Stimulated activated naive CD8-positive, alpha-beta T cell treated with anti-CD3 and anti-CD28 coated beads, Interleukin-15, amount 100 ng/mL, for 72 hours (primary cell): ENCODE results near the gene CMTM3.
"Not testable (repeated sequence)": the region's sequence is repeated elsewhere in the genome, so short reads cannot be mapped to it uniquely, and the experiment has no call there.

ENCODE experiments used
- ATAC-seq: fragments of 150-1000 bp; cut with Tn5 transposase; 2 replicates; pipeline ENCODE4 v1.10.0; 2021; ENCODE audit warnings: mild to moderate bottlenecking, moderate library complexity
- DNase-seq, 2 donors: peaks; one replicate each; pipeline ENCODE4 v3.0.0; 2021 to 2022
- H3K27ac Mint-ChIP-seq, 2 donors: one replicate each; pipeline ENCODE4 v1.8.0; 2022; ENCODE audit warnings: mild to moderate bottlenecking in 2 of 2, mixed read lengths in 2 of 2, moderate library complexity in 2 of 2
- H3K27me3 Mint-ChIP-seq: one replicate; pipeline ENCODE4 v1.8.0; 2022; ENCODE audit warnings: mixed read lengths
- H3K4me1 Mint-ChIP-seq: one replicate; pipeline ENCODE4 v1.8.0; 2022; ENCODE audit warnings: mild to moderate bottlenecking, mixed read lengths
- H3K4me3 Mint-ChIP-seq, 2 donors: one replicate each; pipeline ENCODE4 v1.8.0; 2022; ENCODE audit warnings: mild to moderate bottlenecking in 2 of 2, mixed read lengths in 2 of 2, moderate library complexity in 1 of 2
- H3K9me3 Mint-ChIP-seq, 2 donors: one replicate each; pipeline ENCODE4 v1.8.0; 2022; ENCODE audit warnings: mixed read lengths in 2 of 2

Gene CMTM3

GRCh38 chr16:66604376-66605176 is at the start of gene CMTM3:
CMTM3 (plus strand) TSS chr16:66604704; CDS start chr16:66604806, 102 bp downstream.
- Mint-ChIP-seq H3K4me1 (peaks cover 61% of the 10 kb centered on the region), H3K4me3 (peak within 1 kb of the TSS; percentile 86 to 88)

GRCh38 chr16:66560107-66560506 is 44.4 kb upstream of the CMTM3 start:
- DNase-seq: no peak
- Mint-ChIP-seq H3K9me3 (no peaks in the 10 kb centered on the region), H3K4me3 (no peak overlapping the region), H3K27me3 (no peaks in the 10 kb centered on the region), H3K4me1 (peaks cover 68% of the 10 kb centered on the region), H3K27ac (peak overlapping the region in 1 of 2 donors; percentile 0)
- no peak for ATAC-seq

More at GRCh38 chr16:66604376-66605176, at the start of gene CMTM3:
- ATAC-seq (peak; percentile 75), DNase-seq (peak; percentile 82 to 88)
- peaks cover 8 to 11% of the 10 kb centered on the region in 2 donors for H3K9me3 Mint-ChIP-seq
- no peaks in the 10 kb centered on the region for H3K27me3 Mint-ChIP-seq
- H3K27ac Mint-ChIP-seq: peak within 1 kb of the TSS; percentile 88 to 96

GRCh38 chr16:66561381-66562080 is 43.0 kb upstream of the CMTM3 start:
- peak overlapping the region in 1 of 2 donors; percentile 1 for H3K27ac Mint-ChIP-seq

GRCh38 chr16:66562409-66562808 is 42.1 kb upstream of the CMTM3 start:
- Mint-ChIP-seq H3K4me3 (no peak overlapping the region), H3K4me1 (peaks cover 59% of the 10 kb centered on the region)
- no peak for DNase-seq

More at GRCh38 chr16:66561381-66562080, 43.0 kb upstream of the CMTM3 start:
- DNase-seq (no peak), ATAC-seq (no peak)
- H3K27me3 Mint-ChIP-seq: no peaks in the 10 kb centered on the region
- H3K4me1 Mint-ChIP-seq: peaks cover 60% of the 10 kb centered on the region
- no peaks in the 10 kb centered on the region for H3K9me3 Mint-ChIP-seq
- H3K4me3 Mint-ChIP-seq: no peak overlapping the region

GRCh38 chr16:66562986-66563385 is 41.5 kb upstream of the CMTM3 start:
- no peak overlapping the region for H3K4me3 Mint-ChIP-seq
- ATAC-seq: no peak
- no peaks in the 10 kb centered on the region for H3K9me3 Mint-ChIP-seq
- H3K27me3 Mint-ChIP-seq: no peaks in the 10 kb centered on the region
- no peak overlapping the region for H3K27ac Mint-ChIP-seq
- no peak for DNase-seq
- H3K4me1 Mint-ChIP-seq: peaks cover 61% of the 10 kb centered on the region

More at GRCh38 chr16:66562409-66562808, 42.1 kb upstream of the CMTM3 start:
- Mint-ChIP-seq H3K9me3 (no peaks in the 10 kb centered on the region), H3K27ac (no peak overlapping the region), H3K27me3 (no peaks in the 10 kb centered on the region)
- no peak for ATAC-seq

GRCh38 chr16:66563574-66564334 is 40.8 kb upstream of the CMTM3 start:
- H3K9me3 Mint-ChIP-seq: no peaks in the 10 kb centered on the region
- H3K4me3 Mint-ChIP-seq: peak overlapping the region in 1 of 2 donors; percentile 0
- peaks cover 63% of the 10 kb centered on the region for H3K4me1 Mint-ChIP-seq
- H3K27ac Mint-ChIP-seq: peak overlapping the region in 1 of 2 donors; percentile 42
- no peaks in the 10 kb centered on the region for H3K27me3 Mint-ChIP-seq
- DNase-seq (no peak), ATAC-seq (peak; percentile 92)

- H3K27me3 Mint-ChIP-seq: no peaks in the 10 kb centered on the region
- no peak for DNase-seq
- H3K9me3 Mint-ChIP-seq: no peaks in the 10 kb centered on the region
- no peak for ATAC-seq
- peaks cover 42% of the 10 kb centered on the region for H3K4me1 Mint-ChIP-seq
- H3K27ac Mint-ChIP-seq: no peak within 1 kb of the TSS
- no peak within 1 kb of the TSS for H3K4me3 Mint-ChIP-seq
These were observed 38.2 kb upstream of the CMTM3 start, which contains the start of gene CMTM1 for GRCh38 chr16:66566051-66566901. CMTM1 (plus strand) TSS chr16:66566439; CDS start chr16:66566514, 75 bp downstream.

- Mint-ChIP-seq H3K4me1 (peaks cover 36% of the 10 kb centered on the region), H3K27ac (peak overlapping the region; percentile 21 to 69)
- not testable (repeated sequence) for ATAC-seq, DNase-seq, H3K4me3 Mint-ChIP-seq, H3K9me3 Mint-ChIP-seq, H3K27me3 Mint-ChIP-seq
These were observed 37.2 kb upstream of the CMTM3 start for GRCh38 chr16:66567270-66567669.

- H3K27ac Mint-ChIP-seq: no peak overlapping the region
- H3K4me1 Mint-ChIP-seq: peaks cover 28% of the 10 kb centered on the region
- H3K27me3 Mint-ChIP-seq: no peaks in the 10 kb centered on the region
- no peak for ATAC-seq
- DNase-seq: no peak
- H3K9me3 Mint-ChIP-seq: no peaks in the 10 kb centered on the region
- no peak overlapping the region for H3K4me3 Mint-ChIP-seq
These were observed 36.1 kb upstream of the CMTM3 start for GRCh38 chr16:66568355-66568754.

- H3K9me3 Mint-ChIP-seq: no peaks in the 10 kb centered on the region
- no peak overlapping the region for H3K27ac Mint-ChIP-seq
- ATAC-seq: no peak
- no peak for DNase-seq
- no peak overlapping the region for H3K4me3 Mint-ChIP-seq
- H3K4me1 Mint-ChIP-seq: peaks cover 20% of the 10 kb centered on the region
- H3K27me3 Mint-ChIP-seq: no peaks in the 10 kb centered on the region
These were observed 35.4 kb upstream of the CMTM3 start for GRCh38 chr16:66569131-66569530.

- Mint-ChIP-seq H3K27ac (no peak overlapping the region), H3K27me3 (no peaks in the 10 kb centered on the region)
- ATAC-seq: no peak
These were observed 34.6 kb upstream of the CMTM3 start for GRCh38 chr16:66569827-66570405.

GRCh38 chr16:66572356-66572755 is 32.1 kb upstream of the CMTM3 start:
- ATAC-seq (no peak), DNase-seq (no peak)
- Mint-ChIP-seq H3K9me3 (no peaks in the 10 kb centered on the region), H3K4me3 (no peak overlapping the region), H3K27me3 (peaks cover 4% of the 10 kb centered on the region), H3K27ac (no peak overlapping the region), H3K4me1 (peaks cover 8% of the 10 kb centered on the region)

More at GRCh38 chr16:66569827-66570405, 34.6 kb upstream of the CMTM3 start:
- DNase-seq: no peak
- Mint-ChIP-seq H3K9me3 (no peaks in the 10 kb centered on the region), H3K4me3 (no peak overlapping the region), H3K4me1 (peaks cover 16% of the 10 kb centered on the region)

- H3K4me3 Mint-ChIP-seq: no peak overlapping the region
- H3K9me3 Mint-ChIP-seq: no peaks in the 10 kb centered on the region
- no peak overlapping the region for H3K27ac Mint-ChIP-seq
- peaks cover 21% of the 10 kb centered on the region for H3K27me3 Mint-ChIP-seq
- DNase-seq: no peak
- no peak for ATAC-seq
- H3K4me1 Mint-ChIP-seq: peaks cover 9% of the 10 kb centered on the region
These were observed 30.4 kb upstream of the CMTM3 start for GRCh38 chr16:66574081-66574480.

- H3K4me1 Mint-ChIP-seq: peaks cover 13% of the 10 kb centered on the region
- no peak overlapping the region for H3K4me3 Mint-ChIP-seq
- DNase-seq (no peak), ATAC-seq (no peak)
- no peaks in the 10 kb centered on the region for H3K9me3 Mint-ChIP-seq
- peaks cover 26% of the 10 kb centered on the region for H3K27me3 Mint-ChIP-seq
- H3K27ac Mint-ChIP-seq: no peak overlapping the region
These were observed 30.0 kb upstream of the CMTM3 start for GRCh38 chr16:66574531-66574930.
